ENCODE data around the gene TSEN15. TPM values are rescaled to one million over a fixed set of nuclear protein-coding genes. Genes with fewer than 3 reads are reported as not detected.

The TSEN15 gene
- total RNA-seq, 6 experiments from 2014 or later, result 9.6 to 17.1 (median 11.3) TPM

- no peaks in the 10 kb centered on the region for H3K27me3 ChIP-seq
- no peak overlapping the region for H3K4me3 ChIP-seq
- no peak overlapping the region for H3K27ac ChIP-seq
- no peaks in the 10 kb centered on the region for H3K36me3 ChIP-seq
- H3K4me1 ChIP-seq, result no peaks in the 10 kb centered on the region
- ATAC-seq (no peak), DNase-seq (no peak)
- intact Hi-C loops (cut with DNase I), result no loop called here
- no peak for TF ChIP-seq POLR2A (IDR thresholded peaks at IDR 0.05)
- no peak for TF ChIP-seq CTCF (IDR thresholded peaks at IDR 0.05)
- WGBS (ENCODE audit: insufficient coverage, low coverage, low lambda C conversion rate, missing lambda C conversion rate), result 94% methylated on average over 1 of the region's 1 CpG
- H3K9me3 ChIP-seq, result no peaks in the 10 kb centered on the region
Observed at GRCh38 chr1:184021728-184022127, 29.8 kb upstream of the TSEN15 start.

- no peaks in the 10 kb centered on the region for H3K36me3 ChIP-seq
- no peak overlapping the region for H3K27ac ChIP-seq
- ATAC-seq (no peak), DNase-seq (no peak)
- H3K27me3 ChIP-seq, result no peaks in the 10 kb centered on the region
- no peaks in the 10 kb centered on the region for H3K4me1 ChIP-seq
- no peak overlapping the region for H3K4me3 ChIP-seq
- H3K9me3 ChIP-seq, result no peaks in the 10 kb centered on the region
- TF ChIP-seq POLR2A (IDR thresholded peaks at IDR 0.05) (no peak), CTCF (IDR thresholded peaks at IDR 0.05) (no peak)
- whole genome bisulfite sequencing (ENCODE audit: insufficient coverage, low coverage, low lambda C conversion rate, missing lambda C conversion rate), result 59% methylated on average over 2 of the region's 2 CpGs
- intact Hi-C loops (cut with DNase I), result no loop called here
Observed at GRCh38 chr1:184022668-184023067, 28.9 kb upstream of the TSEN15 start.

- intact Hi-C loops (cut with DNase I), result no loop called here
- Histone ChIP-seq H3K27me3 (no peaks in the 10 kb centered on the region), H3K27ac (no peak overlapping the region), H3K36me3 (no peaks in the 10 kb centered on the region), H3K4me3 (no peak overlapping the region), H3K9me3 (no peaks in the 10 kb centered on the region), H3K4me1 (no peaks in the 10 kb centered on the region)
- TF ChIP-seq POLR2A (IDR thresholded peaks at IDR 0.05) (no peak), CTCF (IDR thresholded peaks at IDR 0.05) (no peak)
- no peak for ATAC-seq
- DNase-seq, result no peak
Observed at GRCh38 chr1:184023171-184023570, 28.4 kb upstream of the TSEN15 start.

- Histone ChIP-seq H3K4me3 (no peak overlapping the region), H3K9me3 (no peaks in the 10 kb centered on the region), H3K4me1 (no peaks in the 10 kb centered on the region), H3K27ac (no peak overlapping the region), H3K36me3 (no peaks in the 10 kb centered on the region), H3K27me3 (no peaks in the 10 kb centered on the region)
- no peak for DNase-seq
- no peak for ATAC-seq
- intact Hi-C loops (cut with DNase I), result no loop called here
- WGBS (ENCODE audit: insufficient coverage, low coverage, low lambda C conversion rate, missing lambda C conversion rate), result 60% methylated on average over 1 of the region's 1 CpG
- TF ChIP-seq POLR2A (IDR thresholded peaks at IDR 0.05) (no peak), CTCF (IDR thresholded peaks at IDR 0.05) (no peak)
Observed at GRCh38 chr1:184025242-184025675, 26.3 kb upstream of the TSEN15 start.

Measured in right lobe of liver (tissue), 6 donors.